B cell (primary cell): ENCODE data around the gene TRMT11. TPM values are rescaled to one million over a fixed set of nuclear protein-coding genes. Genes with fewer than 3 reads are reported as not detected.

ENCODE experiments used
- ATAC-seq: fragments of 200-7000 bp; cut with Tn5 transposase; one replicate; pipeline ENCODE4 v1.10.0; 2021; ENCODE audit warnings: low read depth, mild to moderate bottlenecking, moderate number of reproducible peaks, moderate library complexity
- CTCF ChIA-PET: fragments of 350-600 bp; sonication (Branson Sonifier 250); formaldehyde crosslinking; loops from one replicate; lab custom pipeline; 2021; ENCODE audit warnings: antibody characterized with exemption, inconsistent platforms; lab: Charles Lee
- POLR2A ChIA-PET: fragments of 350-600 bp; sonication (Branson Sonifier 250); formaldehyde crosslinking; loops from one replicate; lab custom pipeline; 2021; ENCODE audit warnings: antibody characterized with exemption; lab: Charles Lee
- DNase-seq: peaks from one replicate; pipeline ENCODE4 v3.0.0; 2013
- H2AFZ ChIP-seq: 2 replicates; pipeline ENCODE4 v1.6.1; 2012; ENCODE audit warnings: mild to moderate bottlenecking, low read depth, low read length; ENCODE audit not compliant: insufficient read depth, poor library complexity, severe bottlenecking
- H3K27ac ChIP-seq, 2 donors: 1 replicate in 1 of 2; 2 replicates in 1 of 2; pipeline ENCODE4 v1.5.1; 2012 to 2013; ENCODE audit warnings: low read length in 2 of 2, mild to moderate bottlenecking in 2 of 2, moderate library complexity in 1 of 2
- H3K27me3 ChIP-seq, 4 experiments: fragments of 200-600 bp in 1 of 4; sonication (generic) in 1 of 4; replicated peaks in 1 of 4; 1 replicate in 2 of 4; 2 replicates in 2 of 4; pipeline versions ENCODE4 v1.6.1 to v1.7.0; 2013 to 2016; ENCODE audit warnings: low read length in 3 of 4, mild to moderate bottlenecking in 2 of 4, mixed read lengths in 1 of 4, moderate library complexity in 1 of 4; ENCODE audit not compliant: insufficient read depth in 4 of 4, control insufficient read depth in 3 of 4; ENCODE audit errors: control extremely low read depth in 1 of 4
- H3K36me3 ChIP-seq, 2 experiments: replicated peaks in 1 of 2; 1 replicate in 1 of 2; 2 replicates in 1 of 2; pipeline versions ENCODE4 v1.6.1 to v1.7.1; 2013; ENCODE audit warnings: low read length in 1 of 2; ENCODE audit not compliant: insufficient read depth in 2 of 2, control insufficient read depth in 1 of 2; ENCODE audit errors: control extremely low read depth in 1 of 2, extremely low read depth in 1 of 2
- H3K4me1 ChIP-seq, 2 donors: fragments of 200-600 bp in 1 of 2; sonication (generic) in 1 of 2; 1 replicate in 1 of 2; 2 replicates in 1 of 2; pipeline versions ENCODE4 v1.5.1 to v1.6.1; 2013 to 2017; ENCODE audit warnings: low read length in 2 of 2; ENCODE audit not compliant: control insufficient read depth in 2 of 2, insufficient read depth in 2 of 2
- H3K4me2 ChIP-seq: replicated peaks from 2 replicates; pipeline ENCODE3; 2012; ENCODE audit warnings: mild to moderate bottlenecking, low read depth, low read length; ENCODE audit not compliant: poor library complexity, severe bottlenecking
- H3K4me3 ChIP-seq, 5 experiments: fragments of 200-600 bp in 1 of 5; sonication (generic) in 1 of 5; 1 replicate in 3 of 5; 2 replicates in 2 of 5; pipeline versions ENCODE4 v1.5.1 to v1.7.0; 2011 to 2016; ENCODE audit warnings: low read length in 4 of 5, mild to moderate bottlenecking in 4 of 5, low read depth in 2 of 5, control low read depth in 1 of 5, moderate library complexity in 1 of 5; ENCODE audit not compliant: insufficient read depth in 1 of 5; ENCODE audit errors: control extremely low read depth in 1 of 5, extremely low read depth in 1 of 5
- H3K79me2 ChIP-seq: fragments of 200-600 bp; sonication (generic); one replicate; pipeline ENCODE4 v1.6.0; 2016; ENCODE audit warnings: low read length; ENCODE audit not compliant: control insufficient read depth, insufficient read depth
- H3K9ac ChIP-seq: fragments of 200-600 bp; sonication (generic); 2 replicates; pipeline ENCODE4 v1.6.1; 2017; ENCODE audit warnings: mild to moderate bottlenecking, low read length, moderate library complexity
- H3K9me3 ChIP-seq, 3 donors: one replicate each; pipeline versions ENCODE4 v1.6.1 to v1.7.1; 2013; ENCODE audit warnings: low read length in 2 of 3; ENCODE audit not compliant: control insufficient read depth in 2 of 3, insufficient read depth in 1 of 3; ENCODE audit errors: control extremely low read depth in 1 of 3
- H4K20me1 ChIP-seq: 2 replicates; pipeline ENCODE4 v1.6.0; 2012; ENCODE audit warnings: mild to moderate bottlenecking, low read length; ENCODE audit not compliant: insufficient read depth, control insufficient read depth, poor library complexity, severe bottlenecking
- H3K27ac Mint-ChIP-seq: one replicate; pipeline ENCODE4 v1.8.0; 2021; ENCODE audit warnings: mixed read lengths
- H3K27me3 Mint-ChIP-seq: one replicate; pipeline ENCODE4 v1.8.0; 2021; ENCODE audit warnings: mixed read lengths
- H3K4me1 Mint-ChIP-seq: one replicate; pipeline ENCODE4 v1.8.0; 2021; ENCODE audit warnings: mixed read lengths
- H3K4me3 Mint-ChIP-seq: one replicate; pipeline ENCODE4 v1.8.0; 2021; ENCODE audit warnings: mixed read lengths
- H3K9me3 Mint-ChIP-seq: one replicate; pipeline ENCODE4 v1.8.0; 2022; ENCODE audit warnings: mixed read lengths; ENCODE audit not compliant: insufficient read depth
- EZH2 ChIP-seq: IDR thresholded peaks from 2 replicates; pipeline ENCODE4 v1.6.1; 2012; ENCODE audit warnings: borderline replicate concordance, low read depth, mild to moderate bottlenecking, moderate library complexity, low read length; ENCODE audit not compliant: insufficient read depth, poor library complexity, severe bottlenecking
- whole genome bisulfite sequencing: methylation state at CpG from one replicate; pipeline ENCODE4 v1.1.5; 2013; ENCODE audit warnings: missing lambda C conversion rate; ENCODE audit not compliant: insufficient coverage; 5-methylcytosine and 5-hydroxymethylcytosine counted together
- intact Hi-C: fragments of 100-400 bp; cut with micrococcal nuclease; formaldehyde crosslinking; loops from one replicate; pipeline ENCODE4 v1.10.0; 2022
- polyA plus RNA-seq: library from polyadenylated mRNA; depleted of rRNA; stranded (reverse); fragments of >200 nt; gene quantifications from 2 replicates; pipeline ENCODE4 v1.2.3, GENCODE V29; 2012
- total RNA-seq, 2 donors: library from RNA; stranded (reverse); fragments of 120-200 nt in 1 of 2; gene quantifications; 1 replicate in 1 of 2; 2 replicates in 1 of 2; pipeline versions ENCODE4 v1.2.3 to v1.2.4, GENCODE V29; 2013 to 2022
- TF ChIP-seq, protein P1 (sequence below): fragments of 200-600 bp; IDR thresholded peaks from one replicate; pipeline ENCODE4 v1.8.0; 2022; ENCODE audit warnings: antibody characterized with exemption, mild to moderate bottlenecking

Gene TRMT11
- total and polyA plus RNA-seq, 2 donors (not counting 1 experiment from before 2014, with no cell fraction given), result 12.1 to 30.4 TPM

DNA sequence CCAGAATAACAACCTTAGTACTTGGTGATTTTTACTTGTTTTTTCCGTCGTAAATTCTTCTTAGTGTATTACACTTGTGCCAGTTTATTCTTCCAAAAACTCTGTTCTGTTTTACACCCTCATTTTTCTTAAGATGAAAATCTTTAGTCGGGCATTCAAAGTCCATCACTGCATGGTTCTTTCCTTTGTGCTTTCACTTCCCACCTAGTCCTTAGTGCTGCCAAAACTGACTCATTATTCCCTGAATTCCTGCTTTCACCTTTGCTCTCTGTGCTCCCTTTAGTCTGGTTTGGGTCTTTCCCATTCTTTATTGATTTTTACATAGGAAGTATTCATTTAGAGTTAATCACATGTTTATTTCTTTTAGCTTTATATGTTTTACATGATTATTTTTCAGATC lies 3.3 kb downstream of the TRMT11 start:
- no peak overlapping the region for H3K9ac ChIP-seq
- whole genome bisulfite sequencing, result 100% methylated on average over 1 of the region's 3 CpGs
- H3K27me3 Mint-ChIP-seq, result no peaks in the 10 kb centered on the region
- H3K36me3 ChIP-seq, result no peaks in the 10 kb centered on the region
- no peaks in the 10 kb centered on the region for H3K27me3 ChIP-seq
- POLR2A ChIA-PET, result no interaction called here
- intact Hi-C loops, result loop anchor here (5.0 kb wide), 1 partner anchor 677 kb away; no protein-coding TSS in a partner anchor
- no peaks in the 10 kb centered on the region for H3K9me3 ChIP-seq
- H3K4me2 ChIP-seq, result no peak overlapping the region
- H3K4me1 Mint-ChIP-seq, result peaks cover 7% of the 10 kb centered on the region
- no peak for ATAC-seq
- no peak overlapping the region for H3K4me3 Mint-ChIP-seq
- CTCF ChIA-PET, result interaction anchor here (0.8 to 1.4 kb wide), 2 partner anchors 15 to 676 kb away, joined by 3 to 4 read pairs; no protein-coding TSS in a partner anchor
- H3K4me3 ChIP-seq, result no peak overlapping the region
- TF ChIP-seq, protein P1, sequence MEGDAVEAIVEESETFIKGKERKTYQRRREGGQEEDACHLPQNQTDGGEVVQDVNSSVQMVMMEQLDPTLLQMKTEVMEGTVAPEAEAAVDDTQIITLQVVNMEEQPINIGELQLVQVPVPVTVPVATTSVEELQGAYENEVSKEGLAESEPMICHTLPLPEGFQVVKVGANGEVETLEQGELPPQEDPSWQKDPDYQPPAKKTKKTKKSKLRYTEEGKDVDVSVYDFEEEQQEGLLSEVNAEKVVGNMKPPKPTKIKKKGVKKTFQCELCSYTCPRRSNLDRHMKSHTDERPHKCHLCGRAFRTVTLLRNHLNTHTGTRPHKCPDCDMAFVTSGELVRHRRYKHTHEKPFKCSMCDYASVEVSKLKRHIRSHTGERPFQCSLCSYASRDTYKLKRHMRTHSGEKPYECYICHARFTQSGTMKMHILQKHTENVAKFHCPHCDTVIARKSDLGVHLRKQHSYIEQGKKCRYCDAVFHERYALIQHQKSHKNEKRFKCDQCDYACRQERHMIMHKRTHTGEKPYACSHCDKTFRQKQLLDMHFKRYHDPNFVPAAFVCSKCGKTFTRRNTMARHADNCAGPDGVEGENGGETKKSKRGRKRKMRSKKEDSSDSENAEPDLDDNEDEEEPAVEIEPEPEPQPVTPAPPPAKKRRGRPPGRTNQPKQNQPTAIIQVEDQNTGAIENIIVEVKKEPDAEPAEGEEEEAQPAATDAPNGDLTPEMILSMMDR, result no peak
- TF ChIP-seq EZH2, result no peak
- no peaks in the 10 kb centered on the region for H4K20me1 ChIP-seq
- no peak for DNase-seq
- H2AFZ ChIP-seq, result no peak overlapping the region
- H3K27ac Mint-ChIP-seq, result no peak overlapping the region
- no peaks in the 10 kb centered on the region for H3K9me3 Mint-ChIP-seq
- peaks cover 5% of the 10 kb centered on the region for H3K79me2 ChIP-seq
- no peak overlapping the region for H3K27ac ChIP-seq
- H3K4me1 ChIP-seq, result peaks cover 10 to 12% of the 10 kb centered on the region in 2 donors

DNA sequence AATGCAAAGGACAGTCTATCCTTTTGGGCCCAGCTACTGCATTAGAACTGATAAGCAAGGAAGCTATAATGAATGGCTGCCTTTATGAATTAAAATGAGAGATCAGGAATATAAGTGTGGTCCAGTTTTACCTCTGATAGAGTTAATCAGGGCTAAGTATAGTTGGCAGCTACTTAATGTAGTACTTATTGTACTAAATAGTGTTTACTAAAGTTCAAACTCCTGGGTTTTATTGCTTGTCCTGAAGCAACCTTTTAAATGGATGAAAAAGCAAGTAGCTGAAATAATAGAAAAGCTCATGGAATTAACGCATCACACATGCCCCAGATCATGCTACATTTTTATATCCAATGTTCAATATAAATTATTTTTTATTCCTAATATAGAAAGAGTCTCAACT lies 5.3 kb downstream of the TRMT11 start:
- H3K27ac ChIP-seq, result no peak overlapping the region
- no peak overlapping the region for H3K27ac Mint-ChIP-seq
- H3K79me2 ChIP-seq, result no peaks in the 10 kb centered on the region

More for the DNA sequence above, 5.3 kb downstream of the TRMT11 start:
- no peak for ATAC-seq
- Histone ChIP-seq H3K4me1 (peaks cover 5 to 10% of the 10 kb centered on the region in 2 donors), H3K36me3 (no peaks in the 10 kb centered on the region), H3K4me3 (no peak overlapping the region), H4K20me1 (no peaks in the 10 kb centered on the region), H3K4me2 (no peak overlapping the region), H2AFZ (no peak overlapping the region), H3K27me3 (no peaks in the 10 kb centered on the region), H3K9me3 (no peaks in the 10 kb centered on the region), H3K9ac (no peak overlapping the region)
- H3K9me3 Mint-ChIP-seq, result no peaks in the 10 kb centered on the region
- intact Hi-C loops, result no loop called here
- DNase-seq, result no peak
- TF ChIP-seq EZH2, result no peak
- TF ChIP-seq, protein P1, result no peak
- no CpG with 5 or more reads among the region's 1 CpG for WGBS
- POLR2A ChIA-PET, result no interaction called here
- no peak overlapping the region for H3K4me3 Mint-ChIP-seq
- no peaks in the 10 kb centered on the region for H3K27me3 Mint-ChIP-seq
- CTCF ChIA-PET, result interaction anchor here (0.9 to 1.4 kb wide), 3 partner anchors 15 to 35 kb away, joined by 3 to 5 read pairs (median 4); partner anchors contain the start of gene HINT3
- peaks cover 13% of the 10 kb centered on the region for H3K4me1 Mint-ChIP-seq
